Neural cell (in vitro differentiated cells): ENCODE results near the gene KATNAL2. TPM values are rescaled to one million over a fixed set of nuclear protein-coding genes. Genes with fewer than 3 reads are reported as not detected.

Experiments
- H2AFZ ChIP-seq: fragments of 200-600, 300-800 bp; sonication (generic), shearing (Covaris generic); 2 replicates; pipeline ENCODE4 v1.6.0; 2014; ENCODE audit warnings: low read depth, mild to moderate bottlenecking, antibody characterized with exemption, low read length, moderate library complexity
- H3F3A ChIP-seq: fragments of 200-600 bp; shearing (Covaris generic); 2 replicates; pipeline ENCODE4 v1.6.1; 2016; ENCODE audit warnings: mild to moderate bottlenecking, moderate library complexity, mixed read lengths, antibody characterized with exemption, low read length; ENCODE audit not compliant: insufficient read depth, poor library complexity, severe bottlenecking
- H3K27ac ChIP-seq: fragments of 200-600, 300-800 bp; sonication (generic), shearing (Covaris generic); 2 replicates; pipeline ENCODE4 v1.5.1; 2014; ENCODE audit warnings: mild to moderate bottlenecking, low read length, moderate library complexity
- H3K27me3 ChIP-seq: fragments of 300-800, 200-600 bp; sonication (generic), shearing (Covaris generic); 2 replicates; pipeline ENCODE4 v1.6.0; 2014; ENCODE audit warnings: mild to moderate bottlenecking, low read depth, low read length, moderate library complexity; ENCODE audit not compliant: insufficient read depth
- H3K36me3 ChIP-seq: fragments of 300-800, 200-600 bp; sonication (generic), shearing (Covaris generic); 2 replicates; pipeline ENCODE4 v1.5.1; 2014; ENCODE audit warnings: mild to moderate bottlenecking, antibody characterized with exemption, low read length, moderate library complexity; ENCODE audit not compliant: insufficient read depth
- H3K4me2 ChIP-seq: fragments of 300-800, 200-600 bp; sonication (generic), shearing (Covaris generic); 2 replicates; pipeline ENCODE4 v1.6.0; 2014; ENCODE audit warnings: mild to moderate bottlenecking, low read length
- H3K4me3 ChIP-seq: fragments of 300-800, 200-600 bp; sonication (generic), shearing (Covaris generic); 2 replicates; pipeline ENCODE4 v1.5.1; 2014; ENCODE audit warnings: mild to moderate bottlenecking, low read length, moderate library complexity
- H3K79me2 ChIP-seq: fragments of 200-600 bp; shearing (Covaris generic); replicated peaks from 2 replicates; pipeline ENCODE4 v1.6.0; 2014; ENCODE audit warnings: mild to moderate bottlenecking, low read length, moderate library complexity; ENCODE audit not compliant: insufficient read depth
- H3K9ac ChIP-seq: fragments of 300-800, 200-600 bp; sonication (generic), shearing (Covaris generic); 2 replicates; pipeline ENCODE4 v1.6.1; 2016; ENCODE audit warnings: mild to moderate bottlenecking, low read length, mixed read lengths
- H3K9me2 ChIP-seq: fragments of 200-600 bp; shearing (Covaris generic); 2 replicates; pipeline ENCODE4 v1.6.1; 2016; ENCODE audit warnings: mild to moderate bottlenecking, low read length, mixed read lengths; ENCODE audit not compliant: insufficient read depth
- H3K9me3 ChIP-seq: fragments of 200-600, 300-800 bp; sonication (generic), shearing (Covaris generic); 2 replicates; pipeline ENCODE4 v1.6.1; 2016; ENCODE audit warnings: mild to moderate bottlenecking, mixed run types, low read length, moderate library complexity, mixed read lengths
- H4K20me1 ChIP-seq: fragments of 200-600 bp; shearing (Covaris generic); 2 replicates; pipeline ENCODE4 v1.6.1; 2016; ENCODE audit warnings: mild to moderate bottlenecking, mixed run types; ENCODE audit not compliant: insufficient read depth
- CTCF ChIP-seq: fragments of 450-650 bp; IDR thresholded peaks from 2 replicates; pipeline ENCODE4 v1.5.1; 2014; ENCODE audit warnings: antibody characterized with exemption, mild to moderate bottlenecking, moderate library complexity; ENCODE audit not compliant: poor library complexity, severe bottlenecking
- EP300 ChIP-seq: fragments of 450-650 bp; conservative IDR thresholded peaks from 2 replicates; pipeline ENCODE4 v1.6.1; 2014; ENCODE audit warnings: antibody characterized with exemption, mild to moderate bottlenecking, moderate library complexity; ENCODE audit not compliant: poor library complexity, severe bottlenecking
- EZH2 ChIP-seq: fragments of 200-600, 300-800 bp; shearing (Covaris generic), sonication (generic); IDR thresholded peaks from 2 replicates; pipeline ENCODE4 v1.6.1; 2014; ENCODE audit warnings: antibody characterized with exemption, low read length, borderline replicate concordance, mild to moderate bottlenecking; ENCODE audit not compliant: insufficient read depth, poor library complexity, severe bottlenecking
- MXI1 ChIP-seq: fragments of 450-650 bp; conservative IDR thresholded peaks from 2 replicates; pipeline ENCODE4 v1.6.1; 2014; ENCODE audit warnings: antibody characterized with exemption, mild to moderate bottlenecking; ENCODE audit not compliant: poor library complexity, severe bottlenecking
- POLR2AphosphoS5 ChIP-seq: IDR thresholded peaks from 2 replicates; pipeline ENCODE4 v1.6.1; 2012
- RAD21 ChIP-seq: fragments of 450-650 bp; conservative IDR thresholded peaks from 2 replicates; pipeline ENCODE4 v1.6.1; 2014; ENCODE audit warnings: antibody characterized with exemption, mild to moderate bottlenecking, moderate library complexity
- REST ChIP-seq: IDR thresholded peaks from 2 replicates; pipeline ENCODE4 v1.6.1; 2012; ENCODE audit warnings: borderline replicate concordance
- SMC3 ChIP-seq: fragments of 450-650 bp; conservative IDR thresholded peaks from 2 replicates; pipeline ENCODE4 v1.6.1; 2014; ENCODE audit warnings: antibody characterized with exemption, mild to moderate bottlenecking, moderate library complexity; ENCODE audit not compliant: poor library complexity
- TAF1 ChIP-seq: IDR thresholded peaks from 2 replicates; pipeline ENCODE4 v1.6.1; 2012; ENCODE audit warnings: low read depth
- polyA plus RNA-seq: library from polyadenylated mRNA; depleted of rRNA; stranded (reverse); fragments of >200 nt; gene quantifications from 2 replicates; pipeline ENCODE4 v1.2.3, GENCODE V29; 2014

The KATNAL2 gene
- polyA plus RNA-seq, 1 donor from 2014 or later, result 1.4 TPM

GRCh38 chr18:47036927-47037578 is 119.7 kb downstream of the KATNAL2 start:
- TF ChIP-seq REST (no peak), CTCF (no peak), RAD21 (no peak), POLR2AphosphoS5 (no peak), EZH2 (no peak), MXI1 (no peak), EP300 (no peak), SMC3 (no peak), TAF1 (no peak)
- Histone ChIP-seq H3K9ac (no peak overlapping the region), H3K9me3 (peaks cover 4% of the 10 kb centered on the region), H3K4me3 (no peak overlapping the region), H3K9me2 (no peaks in the 10 kb centered on the region), H2AFZ (no peak overlapping the region), H3K27ac (no peak overlapping the region), H3F3A (no peaks in the 10 kb centered on the region), H3K4me2 (no peak overlapping the region), H3K36me3 (no peaks in the 10 kb centered on the region), H4K20me1 (no peaks in the 10 kb centered on the region), H3K27me3 (no peaks in the 10 kb centered on the region), H3K79me2 (no peaks in the 10 kb centered on the region)

- H3K9me3 ChIP-seq, result peaks cover 4% of the 10 kb centered on the region
- TF ChIP-seq SMC3 (no peak), CTCF (no peak), EP300 (no peak), RAD21 (no peak), REST (no peak), TAF1 (no peak), MXI1 (no peak), EZH2 (no peak), POLR2AphosphoS5 (no peak)
These were observed 123.6 kb downstream of the KATNAL2 start for GRCh38 chr18:47040982-47041381.

More at GRCh38 chr18:47040982-47041381, 123.6 kb downstream of the KATNAL2 start:
- H3K9ac ChIP-seq, result no peak overlapping the region
- no peaks in the 10 kb centered on the region for H3K79me2 ChIP-seq
- no peaks in the 10 kb centered on the region for H3K9me2 ChIP-seq
- H4K20me1 ChIP-seq, result no peaks in the 10 kb centered on the region
- no peaks in the 10 kb centered on the region for H3K27me3 ChIP-seq
- no peaks in the 10 kb centered on the region for H3F3A ChIP-seq
- no peak overlapping the region for H3K27ac ChIP-seq
- no peak overlapping the region for H2AFZ ChIP-seq
- no peak overlapping the region for H3K4me3 ChIP-seq
- H3K4me2 ChIP-seq, result no peak overlapping the region
- no peaks in the 10 kb centered on the region for H3K36me3 ChIP-seq
